ENCODE data around the gene SMOC2. TPM values are rescaled to one million over a fixed set of nuclear protein-coding genes. Genes with fewer than 3 reads are reported as not detected.
"Not testable (repeated sequence)": the region's sequence is repeated elsewhere in the genome, so short reads cannot be mapped to it uniquely, and the experiment has no call there.

SMOC2 gene
- polyA plus RNA-seq, 1 experiment, result not detected

DNA sequence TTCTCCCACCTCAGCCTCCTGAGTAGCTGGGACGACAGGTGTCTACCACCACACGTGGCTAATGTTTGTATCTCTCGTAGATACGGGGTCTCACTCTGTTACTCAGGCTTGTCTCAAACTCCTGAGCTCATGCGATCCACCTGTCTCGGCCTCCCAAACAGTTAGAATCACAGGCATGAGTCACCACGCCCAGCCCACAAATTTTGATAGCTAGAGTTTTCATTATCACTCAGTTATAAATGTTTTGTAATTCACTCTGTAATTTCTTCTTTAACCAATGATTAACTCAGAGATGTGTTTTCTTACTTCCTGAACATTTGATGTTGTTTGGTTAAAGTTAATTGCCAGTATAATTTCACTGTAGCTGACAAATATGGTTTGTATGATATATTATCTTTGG lies 249.3 kb downstream of the SMOC2 start:
- Histone ChIP-seq H3K9me3 (ENCODE audit: control insufficient read depth, insufficient read depth, low read length) (peaks cover 55% of the 10 kb centered on the region), H3K4me3 (ENCODE audit: low read depth, low read length) (no peak overlapping the region), H3K27ac (ENCODE audit: low read depth, low read length) (no peak overlapping the region), H3K27me3 (ENCODE audit: control insufficient read depth, insufficient read depth, low read length) (no peaks in the 10 kb centered on the region)
- ChIA-PET POLR2A (no interaction called here), CTCF (no interaction called here)
- no peak for TF ChIP-seq CTCF (IDR thresholded peaks at IDR 0.05; ENCODE audit: low read depth, low read length)
- no peak for DNase-seq (ENCODE audit: low read depth, low spot score)

DNA sequence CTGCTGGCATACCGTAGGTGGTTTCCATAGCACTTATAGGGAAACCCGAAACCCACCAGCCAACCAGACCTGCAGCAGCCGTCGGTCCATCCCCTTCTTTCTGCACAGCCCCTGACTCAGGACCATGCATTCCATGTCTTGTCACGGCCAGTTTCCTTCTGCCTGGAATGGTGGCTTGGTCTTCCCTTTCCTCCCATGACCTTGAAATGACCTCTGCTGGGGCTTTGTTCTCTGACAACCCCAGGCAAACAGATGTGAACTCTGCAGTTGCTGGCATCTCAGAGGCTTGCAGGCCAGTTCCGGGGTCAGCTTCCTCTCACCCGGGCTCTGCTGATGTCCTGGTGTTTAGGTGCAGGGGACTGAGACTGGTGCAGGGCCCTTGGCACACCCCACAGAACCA lies 250.8 kb downstream of the SMOC2 start:
- Histone ChIP-seq H3K4me3 (ENCODE audit: low read depth, low read length) (no peak overlapping the region), H3K27ac (ENCODE audit: low read depth, low read length) (no peak overlapping the region), H3K27me3 (ENCODE audit: control insufficient read depth, insufficient read depth, low read length) (no peaks in the 10 kb centered on the region), H3K9me3 (ENCODE audit: control insufficient read depth, insufficient read depth, low read length) (peaks cover 49% of the 10 kb centered on the region)
- POLR2A ChIA-PET, result no interaction called here
- no peak for TF ChIP-seq CTCF (IDR thresholded peaks at IDR 0.05; ENCODE audit: low read depth, low read length)
- DNase-seq (ENCODE audit: low read depth, low spot score), result no peak
- CTCF ChIA-PET, result no interaction called here

DNA sequence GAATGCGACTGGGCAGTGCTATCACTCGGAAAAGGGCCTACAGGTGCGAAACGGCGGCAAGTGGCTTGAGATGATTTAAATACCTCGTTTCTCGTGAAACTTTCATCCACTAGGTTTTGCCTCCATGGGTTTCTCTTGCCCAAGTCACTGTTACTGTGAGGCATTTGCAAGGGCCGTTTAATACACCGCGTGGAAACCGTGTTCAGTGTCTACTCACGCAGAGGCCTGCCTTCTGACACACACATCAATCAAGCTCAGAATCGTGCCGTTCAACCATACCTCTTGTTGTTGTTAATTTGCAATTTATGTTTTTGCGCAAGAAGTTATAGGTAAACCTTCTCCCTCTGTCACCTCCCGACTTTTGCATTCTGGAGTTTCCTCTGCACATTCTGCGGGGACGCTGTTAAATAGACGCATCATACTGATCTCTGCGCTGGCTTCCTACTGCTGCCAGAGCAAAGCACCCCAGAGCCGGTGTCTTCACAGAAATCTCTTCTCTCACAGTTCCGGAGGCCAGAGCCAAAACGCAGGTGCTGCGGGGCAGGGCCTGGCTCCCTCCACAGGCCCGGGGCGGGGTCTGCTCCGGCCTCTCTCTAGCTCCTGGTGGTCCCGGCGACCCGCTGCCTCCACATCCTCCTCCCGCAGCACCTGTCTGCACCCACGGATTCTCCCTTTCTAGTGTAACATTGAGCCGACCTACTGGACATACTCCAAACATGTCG lies 251.4 kb downstream of the SMOC2 start:
- TF ChIP-seq CTCF (IDR thresholded peaks at IDR 0.05; ENCODE audit: low read depth, low read length), result no peak
- no peak for DNase-seq (ENCODE audit: low read depth, low spot score)
- ChIA-PET POLR2A (no interaction called here), CTCF (no interaction called here)
- H3K4me3 ChIP-seq (ENCODE audit: low read depth, low read length), result no peak overlapping the region
- no peak overlapping the region for H3K27ac ChIP-seq (ENCODE audit: low read depth, low read length)
- peaks cover 43% of the 10 kb centered on the region for H3K9me3 ChIP-seq (ENCODE audit: control insufficient read depth, insufficient read depth, low read length)
- H3K27me3 ChIP-seq (ENCODE audit: control insufficient read depth, insufficient read depth, low read length), result no peaks in the 10 kb centered on the region

DNA sequence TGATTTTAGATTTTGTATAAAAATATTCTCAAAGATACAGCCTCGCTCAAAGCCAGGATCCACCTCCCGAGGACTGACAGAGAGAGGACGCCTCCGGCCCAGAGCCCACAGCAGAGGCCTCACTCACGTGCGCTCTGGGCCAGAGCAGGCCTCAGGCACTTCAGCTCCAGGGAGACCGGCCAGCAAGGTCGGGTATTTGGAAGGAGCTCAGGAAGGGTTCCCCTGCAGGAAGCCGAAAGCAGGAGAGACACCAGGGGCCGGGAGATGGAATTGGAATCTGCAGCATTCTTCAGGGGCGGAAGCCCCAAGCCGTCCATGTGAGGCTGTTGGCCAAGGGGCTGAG lies 251.9 kb downstream of the SMOC2 start:
- H3K27me3 ChIP-seq (ENCODE audit: control insufficient read depth, insufficient read depth, low read length); POLR2A ChIA-PET; DNase-seq (ENCODE audit: low read depth, low spot score); H3K4me3 ChIP-seq (ENCODE audit: low read depth, low read length); H3K27ac ChIP-seq (ENCODE audit: low read depth, low read length); CTCF ChIA-PET: not testable (repeated sequence)
- H3K9me3 ChIP-seq (ENCODE audit: control insufficient read depth, insufficient read depth, low read length), result peaks cover 39% of the 10 kb centered on the region

DNA sequence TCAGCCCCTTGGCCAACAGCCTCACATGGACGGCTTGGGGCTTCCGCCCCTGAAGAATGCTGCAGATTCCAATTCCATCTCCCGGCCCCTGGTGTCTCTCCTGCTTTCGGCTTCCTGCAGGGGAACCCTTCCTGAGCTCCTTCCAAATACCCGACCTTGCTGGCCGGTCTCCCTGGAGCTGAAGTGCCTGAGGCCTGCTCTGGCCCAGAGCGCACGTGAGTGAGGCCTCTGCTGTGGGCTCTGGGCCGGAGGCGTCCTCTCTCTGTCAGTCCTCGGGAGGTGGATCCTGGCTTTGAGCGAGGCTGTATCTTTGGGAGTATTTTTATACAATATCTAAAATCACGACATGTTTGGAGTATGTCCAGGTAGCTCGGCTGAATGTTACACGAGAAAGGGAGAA lies 253.8 kb downstream of the SMOC2 start:
- H3K27ac ChIP-seq (ENCODE audit: low read depth, low read length); H3K27me3 ChIP-seq (ENCODE audit: control insufficient read depth, insufficient read depth, low read length); POLR2A ChIA-PET; H3K4me3 ChIP-seq (ENCODE audit: low read depth, low read length); CTCF ChIA-PET; DNase-seq (ENCODE audit: low read depth, low spot score): not testable (repeated sequence)
- peaks cover 42% of the 10 kb centered on the region for H3K9me3 ChIP-seq (ENCODE audit: control insufficient read depth, insufficient read depth, low read length)

- no peak for DNase-seq (ENCODE audit: low read depth, low spot score)
- no peak for TF ChIP-seq CTCF (IDR thresholded peaks at IDR 0.05; ENCODE audit: low read depth, low read length)
- Histone ChIP-seq H3K27ac (ENCODE audit: low read depth, low read length) (no peak overlapping the region), H3K4me3 (ENCODE audit: low read depth, low read length) (no peak overlapping the region), H3K27me3 (ENCODE audit: control insufficient read depth, insufficient read depth, low read length) (no peaks in the 10 kb centered on the region), H3K9me3 (ENCODE audit: control insufficient read depth, insufficient read depth, low read length) (peaks cover 49% of the 10 kb centered on the region)
- ChIA-PET CTCF (no interaction called here), POLR2A (no interaction called here)
These were observed 254.7 kb downstream of the SMOC2 start for GRCh38 chr6:168695701-168696100.
